Measurements from ENCODE around the gene PIEZO2.

PIEZO2 gene

GRCh38 chr18:10727477-10727876 is 421.9 kb downstream of the PIEZO2 start:
- TF ChIP-seq ZFX (IDR thresholded peaks at IDR 0.05; ENCODE audit: borderline replicate concordance) (no peak), CTCF (IDR thresholded peaks at IDR 0.05) (no peak)
- H3K27ac ChIP-seq: no peak overlapping the region

GRCh38 chr18:10726198-10727068 is 422.9 kb downstream of the PIEZO2 start:
- TF ChIP-seq CTCF (IDR thresholded peaks at IDR 0.05): no peak
- no peak for TF ChIP-seq ZFX (IDR thresholded peaks at IDR 0.05; ENCODE audit: borderline replicate concordance)
- no peak overlapping the region for H3K27ac ChIP-seq

GRCh38 chr18:10724666-10725065 is 424.7 kb downstream of the PIEZO2 start:
- no peak overlapping the region for H3K27ac ChIP-seq
- no peak for TF ChIP-seq ZFX (IDR thresholded peaks at IDR 0.05; ENCODE audit: borderline replicate concordance)
- no peak for TF ChIP-seq CTCF (IDR thresholded peaks at IDR 0.05)

- TF ChIP-seq CTCF (IDR thresholded peaks at IDR 0.05) (no peak), ZFX (IDR thresholded peaks at IDR 0.05; ENCODE audit: borderline replicate concordance) (no peak)
- no peak overlapping the region for H3K27ac ChIP-seq
These were observed 425.9 kb downstream of the PIEZO2 start for GRCh38 chr18:10723496-10723895.

- no peak overlapping the region for H3K27ac ChIP-seq
- TF ChIP-seq ZFX (IDR thresholded peaks at IDR 0.05; ENCODE audit: borderline replicate concordance): no peak
- no peak for TF ChIP-seq CTCF (IDR thresholded peaks at IDR 0.05)
These were observed 430.6 kb downstream of the PIEZO2 start for GRCh38 chr18:10718809-10719208.

- no peak for TF ChIP-seq ZFX (IDR thresholded peaks at IDR 0.05; ENCODE audit: borderline replicate concordance)
- no peak for TF ChIP-seq CTCF (IDR thresholded peaks at IDR 0.05)
- H3K27ac ChIP-seq: no peak overlapping the region
These were observed 433.6 kb downstream of the PIEZO2 start for GRCh38 chr18:10715791-10716190.

GRCh38 chr18:10713409-10713808 is 436.0 kb downstream of the PIEZO2 start:
- TF ChIP-seq ZFX (IDR thresholded peaks at IDR 0.05; ENCODE audit: borderline replicate concordance) (no peak), CTCF (IDR thresholded peaks at IDR 0.05) (no peak)
- no peak overlapping the region for H3K27ac ChIP-seq
